Suprapubic skin (tissue), 4 donors: ENCODE measurements around the gene PGAM5.

ENCODE experiments used
- CTCF ChIP-seq, 2 donors: fragments of 200-600 bp in 1 of 2; fragments of 450-650 bp in 1 of 2; sonication (generic) in 1 of 2; IDR thresholded peaks; one replicate each; pipeline ENCODE4 v1.5.1; 2016 to 2019; ENCODE audit warnings: antibody characterized with exemption in 2 of 2, mild to moderate bottlenecking in 1 of 2, moderate library complexity in 1 of 2
- EP300 ChIP-seq: sonication (generic); formaldehyde crosslinking; IDR thresholded peaks from one replicate; pipeline ENCODE4 v1.6.1; 2017; ENCODE audit warnings: antibody characterized with exemption
- POLR2A ChIP-seq, 2 donors: fragments of 450-650 bp; IDR thresholded peaks; one replicate each; pipeline ENCODE4 v1.6.1; 2017; ENCODE audit warnings: antibody characterized with exemption in 2 of 2, mild to moderate bottlenecking in 2 of 2, moderate library complexity in 2 of 2
- POLR2AphosphoS5 ChIP-seq, 3 donors: sonication (generic); formaldehyde crosslinking; IDR thresholded peaks; one replicate each; pipeline ENCODE4 v1.6.1; 2017; ENCODE audit warnings: antibody characterized with exemption in 3 of 3

- TF ChIP-seq CTCF (IDR thresholded peaks at IDR 0.05) (no peak), EP300 (no peak), POLR2A (IDR thresholded peaks at IDR 0.05) (no peak), POLR2AphosphoS5 (IDR thresholded peaks at IDR 0.05) (no peak)
Measured at GRCh38 chr12:132700212-132700822, 10.3 kb upstream of the PGAM5 start.
